SIG-M5 treated with dmso at 0.1 percent for 504 hours (cell line): Measurements from ENCODE around the gene ANKRD40CL.
A peak's percentile ranks its signal among the peaks of the same experiment; 100 is the strongest.

Experiments used
- DNase-seq: peaks from one replicate; lab custom pipeline; 2025; ENCODE audit not compliant: unreplicated experiment; lab: John Stamatoyannopoulos, UW

Gene ANKRD40CL

GRCh38 chr17:50790618-50791017 lies 23.3 kb upstream of the ANKRD40CL start:
- no peak for DNase-seq

GRCh38 chr17:50787106-50787505 lies 19.8 kb upstream of the ANKRD40CL start:
- no peak for DNase-seq

- no peak for DNase-seq
Observed at GRCh38 chr17:50785946-50786570, 18.7 kb upstream of the ANKRD40CL start.

GRCh38 chr17:50785126-50785525 lies 17.8 kb upstream of the ANKRD40CL start:
- DNase-seq = no peak

GRCh38 chr17:50783905-50784304 lies 16.6 kb upstream of the ANKRD40CL start:
- no peak for DNase-seq

GRCh38 chr17:50783193-50783660 lies 15.9 kb upstream of the ANKRD40CL start:
- peak; percentile 85 for DNase-seq

GRCh38 chr17:50781167-50781566 lies 13.8 kb upstream of the ANKRD40CL start:
- DNase-seq = no peak

GRCh38 chr17:50779747-50780353 lies 12.5 kb upstream of the ANKRD40CL start:
- DNase-seq = no peak

GRCh38 chr17:50778988-50779387 lies 11.7 kb upstream of the ANKRD40CL start:
- no peak for DNase-seq

GRCh38 chr17:50778471-50778870 lies 11.2 kb upstream of the ANKRD40CL start:
- no peak for DNase-seq

GRCh38 chr17:50775926-50776325 lies 8.6 kb upstream of the ANKRD40CL start:
- no peak for DNase-seq

- no peak for DNase-seq
Observed at GRCh38 chr17:50774225-50774803, 7.0 kb upstream of the ANKRD40CL start.

- no peak for DNase-seq
Observed at GRCh38 chr17:50771991-50772785, 4.9 kb upstream of the ANKRD40CL start.

GRCh38 chr17:50770346-50770745 lies 3.0 kb upstream of the ANKRD40CL start:
- no peak for DNase-seq

- DNase-seq = no peak
Observed at GRCh38 chr17:50769884-50770283, 2.6 kb upstream of the ANKRD40CL start.

GRCh38 chr17:50768346-50768761 lies 1.0 kb upstream of the ANKRD40CL start:
- peak; percentile 32 for DNase-seq

- DNase-seq = no peak
Observed at GRCh38 chr17:50767030-50767429, 288 bp downstream of the ANKRD40CL start.

GRCh38 chr17:50766222-50767023 lies 895 bp downstream of the ANKRD40CL start:
- no peak for DNase-seq

- peak; percentile 63 for DNase-seq
Observed at GRCh38 chr17:50765454-50766221, 1.7 kb downstream of the ANKRD40CL start.

GRCh38 chr17:50764734-50765149 lies 2.6 kb downstream of the ANKRD40CL start:
- DNase-seq = no peak
